Measurements from ENCODE around the gene LRP1-AS. TPM values are rescaled to one million over a fixed set of nuclear protein-coding genes. Genes with fewer than 3 reads are reported as not detected.
A peak's percentile ranks its signal among the peaks of the same experiment; 100 is the strongest.

Gene LRP1-AS
- total and polyA plus RNA-seq, 10 of the 15 experiments (the other 5 are each of a cell fraction or from before 2014, with no cell fraction given) = not detected

DNA sequence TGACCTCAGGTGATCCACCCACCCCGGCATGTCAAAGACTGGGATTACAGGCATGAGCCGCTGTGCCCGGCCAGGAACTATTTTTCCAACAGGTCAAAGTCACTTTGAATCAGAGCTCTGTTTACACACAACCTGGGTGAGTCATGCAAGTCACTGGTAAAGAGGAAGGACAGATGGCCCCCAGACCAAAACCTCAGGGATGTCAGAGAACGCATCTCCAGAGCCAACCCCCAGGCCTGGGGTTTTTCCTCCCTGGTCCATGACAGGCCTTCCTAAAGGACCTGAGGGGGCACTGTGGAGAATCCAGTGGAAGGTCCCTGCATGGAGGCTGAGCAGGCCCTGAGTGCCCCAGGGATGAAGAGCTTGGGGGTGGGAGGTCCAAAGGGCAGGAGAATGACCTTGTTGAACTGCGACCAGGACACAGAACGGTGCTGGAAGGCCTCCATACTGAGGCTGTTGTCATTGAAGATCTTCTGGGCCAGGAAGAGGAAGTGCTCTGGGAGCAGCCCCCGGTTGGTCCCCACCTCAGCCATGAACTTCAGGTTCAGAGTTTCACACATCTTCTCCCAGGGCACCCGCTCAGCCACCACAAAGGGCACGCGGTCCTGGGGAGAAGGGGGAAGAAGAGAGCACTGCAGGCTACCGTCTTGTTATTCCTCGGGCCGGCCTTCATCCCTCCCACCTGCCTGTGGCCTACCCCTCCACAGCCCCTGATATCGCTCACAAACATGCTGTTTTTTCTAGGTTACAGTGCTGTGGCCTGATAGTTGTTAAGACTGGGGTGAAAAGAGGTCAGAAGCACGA, 45.3 kb downstream of the LRP1-AS start:
- Histone ChIP-seq H3K9ac (ENCODE audit: control insufficient read depth, insufficient read depth, low read length) (no peak overlapping the region), H3K79me2 (ENCODE audit: control insufficient read depth, insufficient read depth, low read length) (no peaks in the 10 kb centered on the region; the same call in 1 of the 2 replicates), H3K4me3 (no peak overlapping the region), H3K9me3 (replicated peaks; ENCODE audit: control insufficient read depth, insufficient read depth, low read length) (no peaks in the 10 kb centered on the region), H3K36me3 (ENCODE audit: control insufficient read depth in 2 of 2, insufficient read depth in 2 of 2, low read length in 1 of 2) (peaks cover 26 to 30% of the 10 kb centered on the region in 2 experiments), H4K20me1 (ENCODE audit: control insufficient read depth, insufficient read depth) (no peaks in the 10 kb centered on the region), H3K27me3 (replicated peaks in 1 of 2; ENCODE audit: control insufficient read depth in 2 of 2, insufficient read depth in 2 of 2, low read length in 1 of 2) (no peaks in the 10 kb centered on the region), H3K4me2 (ENCODE audit: control insufficient read depth, insufficient read depth) (no peak overlapping the region), H3K4me1 (ENCODE audit: control insufficient read depth, insufficient read depth, low read length) (no peaks in the 10 kb centered on the region; the same call in 1 of the 2 replicates), H2AFZ (ENCODE audit: control insufficient read depth, low read depth, low read length) (no peak overlapping the region), H3K27ac (ENCODE audit: control insufficient read depth, insufficient read depth) (no peak overlapping the region)
- WGBS (ENCODE audit: insufficient coverage, insufficient replicate concordance, low lambda C conversion rate, missing lambda C conversion rate) = 87% methylated on average over 15 of the region's 15 CpGs
- intact Hi-C loops (cut with micrococcal nuclease; ENCODE audit: unreplicated experiment) (no loop called here), in situ Hi-C loops (cut with MboI) (no loop called here)
- CTCF ChIA-PET = interaction anchor here (0.7 to 11.7 kb wide), 3 partner anchors 10 to 35 kb away, joined by 3 to 458 read pairs (median 4); no protein-coding TSS in a partner anchor
- BruUV-seq (replicated peaks) = no TSS peak
- RAD21 ChIA-PET (ENCODE audit: unreplicated experiment) = no interaction called here
- FAIRE-seq (no peak), DNase-seq (ENCODE audit: low read depth, low spot score) (no peak), ATAC-seq (peak; percentile 7; the same call in 1 of the 3 replicates)
- 0 out of 2 replicates have a peak, but pooled peaks have one; percentile 21 for TF ChIP-seq POLR2A (IDR thresholded peaks at IDR 0.05; ENCODE audit: low read depth, low read length)
- peak; percentile 25; the same call in 1 of the 2 replicates for TF ChIP-seq SPI1 (IDR thresholded peaks at IDR 0.05; ENCODE audit: borderline replicate concordance, insufficient read depth, low read depth, low read length)
- TF ChIP-seq CHD4 (IDR thresholded peaks at IDR 0.05) = no peak
- TF ChIP-seq CHD1 (IDR thresholded peaks at IDR 0.05; ENCODE audit: low read depth, low read length) = no peak
- POLR2A ChIA-PET = interaction anchor here (0.7 to 0.8 kb wide), 2 partner anchors 8 to 576 kb away, joined by 3 to 4 read pairs; no protein-coding TSS in a partner anchor
- SMC1A ChIA-PET (ENCODE audit: uncharacterized antibody, unreplicated experiment) = no interaction called here

DNA sequence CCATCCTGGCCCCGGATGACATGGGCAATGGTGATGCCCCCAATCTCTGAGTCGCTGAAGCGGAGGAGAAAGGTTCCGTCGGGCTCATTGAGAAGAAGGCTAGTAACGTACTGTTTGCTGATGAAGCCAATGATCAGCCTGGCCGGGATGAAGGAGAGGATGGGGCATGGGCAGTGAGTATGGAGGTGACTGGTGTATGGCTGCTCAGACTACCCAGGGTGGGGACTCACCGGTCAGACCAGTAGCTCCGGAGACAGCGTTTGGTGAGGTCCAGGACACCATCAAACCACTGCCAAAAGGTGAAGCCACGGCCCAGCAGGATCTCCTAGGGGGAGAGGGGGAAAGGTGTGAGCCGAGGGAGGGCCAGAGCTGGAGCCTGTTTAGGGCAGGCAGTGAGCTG, 47.7 kb downstream of the LRP1-AS start:
- Histone ChIP-seq H3K36me3 (ENCODE audit: control insufficient read depth in 2 of 2, insufficient read depth in 2 of 2, low read length in 1 of 2) (peaks cover 20 to 30% of the 10 kb centered on the region in 2 experiments), H4K20me1 (ENCODE audit: control insufficient read depth, insufficient read depth) (no peaks in the 10 kb centered on the region), H3K9me3 (replicated peaks; ENCODE audit: control insufficient read depth, insufficient read depth, low read length) (no peaks in the 10 kb centered on the region), H3K4me1 (ENCODE audit: control insufficient read depth, insufficient read depth, low read length) (peaks cover 9% of the 10 kb centered on the region), H3K79me2 (ENCODE audit: control insufficient read depth, insufficient read depth, low read length) (no peaks in the 10 kb centered on the region), H3K4me2 (ENCODE audit: control insufficient read depth, insufficient read depth) (no peak overlapping the region; the same call in 1 of the 2 replicates), H3K27me3 (replicated peaks in 1 of 2; ENCODE audit: control insufficient read depth in 2 of 2, insufficient read depth in 2 of 2, low read length in 1 of 2) (no peaks in the 10 kb centered on the region), H3K9ac (ENCODE audit: control insufficient read depth, insufficient read depth, low read length) (no peak overlapping the region), H3K4me3 (no peak overlapping the region), H3K27ac (ENCODE audit: control insufficient read depth, insufficient read depth) (no peak overlapping the region), H2AFZ (ENCODE audit: control insufficient read depth, low read depth, low read length) (no peak overlapping the region)
- intact Hi-C loops (cut with micrococcal nuclease; ENCODE audit: unreplicated experiment) = no loop called here
- in situ Hi-C loops (cut with MboI) = no loop called here
- ChIA-PET POLR2A (interaction anchor here (0.5 to 4.4 kb wide), 4 partner anchors 11 to 34 kb away, joined by 6 to 40 read pairs (median 7); partner anchors contain the start of genes NEMP1 and STAT6), RAD21 (ENCODE audit: unreplicated experiment) (interaction anchor here (1.9 kb wide), 1 partner anchor 12 kb away, joined by 5 read pairs; no protein-coding TSS in a partner anchor), SMC1A (ENCODE audit: uncharacterized antibody, unreplicated experiment) (interaction anchor here (10.4 kb wide), 1 partner anchor 9 kb away, joined by 120 read pairs; the partner anchor contains the start of gene STAT6), CTCF (interaction anchor here (2.5 to 3.5 kb wide), 2 partner anchors 12 to 94 kb away, joined by 7 to 23 read pairs; partner anchors contain the start of gene STAT6)
- ATAC-seq (no peak), FAIRE-seq (no peak), DNase-seq (ENCODE audit: low read depth, low spot score) (no peak)
- 98% methylated on average over 11 of the region's 12 CpGs for WGBS (ENCODE audit: insufficient coverage, insufficient replicate concordance, low lambda C conversion rate, missing lambda C conversion rate)
- no peak for TF ChIP-seq PAX5 (IDR thresholded peaks at IDR 0.05; ENCODE audit: borderline replicate concordance, low read depth, low read length)
- peak; percentile 32; the same call in 1 of the 2 replicates for TF ChIP-seq POLR2AphosphoS5 (IDR thresholded peaks at IDR 0.05; ENCODE audit: low read length)
- BruUV-seq (replicated peaks) = no TSS peak

Measured in GM12878 (cell line).